Osteoblast (primary cell): Measurements from ENCODE around the gene MICAL3. TPM values are rescaled to one million over a fixed set of nuclear protein-coding genes. Genes with fewer than 3 reads are reported as not detected.
"Not testable (repeated sequence)": the region's sequence is repeated elsewhere in the genome, so short reads cannot be mapped to it uniquely, and the experiment has no call there.

Experiments
- DNase-seq: peaks from one replicate; pipeline ENCODE4 v3.0.0; 2011; ENCODE audit warnings: low spot score, mixed read lengths; ENCODE audit not compliant: insufficient read length; ENCODE audit errors: missing footprints
- H2AFZ ChIP-seq: 2 replicates; pipeline ENCODE4 v1.6.0; 2011; ENCODE audit warnings: mild to moderate bottlenecking, low read length
- H3K27ac ChIP-seq: 2 replicates; pipeline ENCODE4 v1.5.1; 2011; ENCODE audit warnings: mild to moderate bottlenecking, low read depth, low read length, moderate library complexity
- H3K27me3 ChIP-seq: 2 replicates; pipeline ENCODE4 v1.6.0; 2012; ENCODE audit warnings: mild to moderate bottlenecking, control low read depth, inconsistent platforms, low read length, moderate library complexity; ENCODE audit not compliant: insufficient read depth
- H3K36me3 ChIP-seq: 2 replicates; pipeline ENCODE4 v1.5.1; 2011; ENCODE audit warnings: mild to moderate bottlenecking, low read length, control low read depth, moderate library complexity; ENCODE audit not compliant: insufficient read depth
- H3K4me1 ChIP-seq: 2 replicates; pipeline ENCODE4 v1.5.1; 2011; ENCODE audit warnings: mild to moderate bottlenecking, low read length, control low read depth, moderate library complexity; ENCODE audit not compliant: insufficient read depth
- H3K4me2 ChIP-seq: 2 replicates; pipeline ENCODE4 v1.6.0; 2011; ENCODE audit warnings: mild to moderate bottlenecking, low read length; ENCODE audit not compliant: insufficient read depth
- H3K4me3 ChIP-seq: fragments of 200-600 bp; sonication (generic); 3 replicates; pipeline ENCODE4 v1.5.1; 2012; ENCODE audit warnings: mild to moderate bottlenecking, low read length, inconsistent platforms; ENCODE audit not compliant: insufficient read depth
- H3K79me2 ChIP-seq: 2 replicates; pipeline ENCODE4 v1.6.0; 2012; ENCODE audit warnings: mild to moderate bottlenecking, low read length, control low read depth, inconsistent platforms; ENCODE audit not compliant: insufficient read depth
- H3K9me3 ChIP-seq: 2 replicates; pipeline ENCODE4 v1.5.1; 2011; ENCODE audit warnings: low read depth, low read length, control low read depth
- H4K20me1 ChIP-seq: 2 replicates; pipeline ENCODE4 v1.6.0; 2012; ENCODE audit warnings: mild to moderate bottlenecking, low read length, control low read depth; ENCODE audit not compliant: insufficient read depth
- total RNA-seq: library from RNA; depleted of rRNA; stranded (reverse); fragments of >200 nt; gene quantifications from 2 replicates; pipeline ENCODE4 v1.2.3, GENCODE V29; 2012
- TF ChIP-seq, protein P1 (sequence below): IDR thresholded peaks from 2 replicates; pipeline ENCODE4 v1.5.1; 2011; ENCODE audit warnings: mild to moderate bottlenecking, low read depth, low read length, moderate library complexity; ENCODE audit errors: extremely low read depth

Gene MICAL3
- total RNA-seq, 1 donor: 35.1 TPM

DNA sequence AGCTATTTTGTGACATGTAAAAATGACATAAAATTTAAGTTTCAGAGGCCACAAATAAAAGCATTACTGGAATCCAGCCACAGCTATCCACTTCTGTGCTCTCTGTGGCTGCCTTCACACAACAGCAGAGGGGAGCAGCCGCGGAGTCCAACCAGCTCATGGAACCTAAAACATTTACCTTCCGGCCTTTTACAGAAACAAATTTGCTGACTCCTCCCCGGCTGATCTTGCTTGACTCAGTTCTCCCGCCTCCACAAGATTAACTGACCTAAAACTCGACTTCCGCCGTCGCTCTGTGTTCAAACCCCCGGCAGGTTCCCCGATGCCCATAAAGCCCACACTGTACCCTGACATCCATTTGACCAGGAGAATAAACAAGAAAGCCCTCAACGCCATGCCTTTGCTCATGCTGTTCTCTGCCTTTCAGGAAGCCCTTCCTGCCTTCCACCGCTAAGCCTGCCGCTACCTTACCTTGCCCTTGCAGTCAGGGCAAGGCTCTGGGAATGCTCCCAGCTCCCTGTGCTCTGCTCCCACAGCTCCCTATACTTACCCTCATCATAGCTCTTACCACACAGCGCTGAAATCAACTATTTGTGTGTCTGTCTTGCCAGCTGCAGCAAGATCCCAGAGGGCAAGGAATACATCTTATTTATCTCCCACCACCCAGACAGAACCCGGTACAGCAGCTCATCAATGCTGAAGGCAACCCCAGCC, 35.4 kb downstream of the MICAL3 start:
- TF ChIP-seq, protein P1, sequence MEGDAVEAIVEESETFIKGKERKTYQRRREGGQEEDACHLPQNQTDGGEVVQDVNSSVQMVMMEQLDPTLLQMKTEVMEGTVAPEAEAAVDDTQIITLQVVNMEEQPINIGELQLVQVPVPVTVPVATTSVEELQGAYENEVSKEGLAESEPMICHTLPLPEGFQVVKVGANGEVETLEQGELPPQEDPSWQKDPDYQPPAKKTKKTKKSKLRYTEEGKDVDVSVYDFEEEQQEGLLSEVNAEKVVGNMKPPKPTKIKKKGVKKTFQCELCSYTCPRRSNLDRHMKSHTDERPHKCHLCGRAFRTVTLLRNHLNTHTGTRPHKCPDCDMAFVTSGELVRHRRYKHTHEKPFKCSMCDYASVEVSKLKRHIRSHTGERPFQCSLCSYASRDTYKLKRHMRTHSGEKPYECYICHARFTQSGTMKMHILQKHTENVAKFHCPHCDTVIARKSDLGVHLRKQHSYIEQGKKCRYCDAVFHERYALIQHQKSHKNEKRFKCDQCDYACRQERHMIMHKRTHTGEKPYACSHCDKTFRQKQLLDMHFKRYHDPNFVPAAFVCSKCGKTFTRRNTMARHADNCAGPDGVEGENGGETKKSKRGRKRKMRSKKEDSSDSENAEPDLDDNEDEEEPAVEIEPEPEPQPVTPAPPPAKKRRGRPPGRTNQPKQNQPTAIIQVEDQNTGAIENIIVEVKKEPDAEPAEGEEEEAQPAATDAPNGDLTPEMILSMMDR: no peak
- Histone ChIP-seq H3K4me1 (peaks cover 45% of the 10 kb centered on the region), H3K27ac (peak overlapping the region; percentile 85), H2AFZ (peak overlapping the region; percentile 58), H3K27me3 (no peaks in the 10 kb centered on the region), H3K79me2 (peaks cover 84% of the 10 kb centered on the region), H3K36me3 (no peaks in the 10 kb centered on the region), H4K20me1 (peaks cover 27% of the 10 kb centered on the region), H3K4me2 (peak overlapping the region; percentile 72), H3K9me3 (no peaks in the 10 kb centered on the region), H3K4me3 (peak overlapping the region; percentile 24)
- peak; percentile 88 for DNase-seq

DNA sequence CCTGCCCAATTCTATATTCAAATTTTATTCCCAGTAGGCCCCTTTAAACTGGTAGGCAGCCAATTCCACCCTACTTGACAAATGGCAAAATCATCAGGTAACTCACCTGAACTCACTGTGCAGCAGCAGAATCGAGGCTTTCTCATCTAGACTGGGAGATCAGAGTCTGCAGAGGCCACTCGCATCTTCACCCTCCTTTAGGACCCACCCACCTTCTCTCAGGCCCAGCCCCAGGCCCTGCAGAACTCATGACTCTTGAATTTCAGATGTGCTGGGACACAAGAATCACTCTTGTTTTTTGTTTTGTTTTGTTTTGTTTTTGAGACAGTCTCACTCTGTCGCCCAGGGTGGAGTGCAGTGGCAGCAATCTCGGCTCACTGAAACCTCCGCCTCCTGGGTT, 38.8 kb downstream of the MICAL3 start:
- peak overlapping the region; percentile 85 for H3K27ac ChIP-seq
- no peak overlapping the region for H3K4me2 ChIP-seq
- no peak overlapping the region for H2AFZ ChIP-seq
- H4K20me1 ChIP-seq: peaks cover 27% of the 10 kb centered on the region
- H3K36me3 ChIP-seq: no peaks in the 10 kb centered on the region
- H3K4me1 ChIP-seq: peaks cover 43% of the 10 kb centered on the region
- peak; percentile 77 for DNase-seq
- no peak overlapping the region for H3K4me3 ChIP-seq
- TF ChIP-seq, protein P1: no peak
- peaks cover 82% of the 10 kb centered on the region for H3K79me2 ChIP-seq
- H3K9me3 ChIP-seq: no peaks in the 10 kb centered on the region
- H3K27me3 ChIP-seq: no peaks in the 10 kb centered on the region

DNA sequence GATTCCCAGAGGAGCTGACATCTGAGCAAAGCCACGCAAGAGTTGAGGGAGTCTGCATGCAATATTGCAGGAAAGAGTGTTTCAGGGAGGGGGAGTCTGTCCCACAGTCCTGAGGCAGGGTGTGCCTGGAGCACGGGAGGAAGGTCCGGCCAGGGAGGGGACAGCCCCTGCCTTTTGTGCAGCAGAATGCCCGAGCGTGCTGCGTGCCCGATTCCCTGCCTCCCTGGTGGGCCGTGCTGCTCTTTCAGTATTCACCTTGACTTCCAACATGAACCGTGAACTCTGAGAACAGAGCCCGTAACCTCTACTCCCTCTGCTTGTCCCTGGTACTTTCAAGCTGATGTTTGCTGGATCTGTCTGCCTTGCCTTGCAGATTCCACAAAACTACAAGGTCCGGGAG, 39.3 kb downstream of the MICAL3 start:
- not testable (repeated sequence) for H3K4me3 ChIP-seq, H2AFZ ChIP-seq, H3K9me3 ChIP-seq, H3K27me3 ChIP-seq, DNase-seq, H3K36me3 ChIP-seq, H3K4me2 ChIP-seq
- peaks cover 38% of the 10 kb centered on the region for H3K4me1 ChIP-seq
- peaks cover 82% of the 10 kb centered on the region for H3K79me2 ChIP-seq
- peaks cover 27% of the 10 kb centered on the region for H4K20me1 ChIP-seq
- peak overlapping the region; percentile 85 for H3K27ac ChIP-seq

DNA sequence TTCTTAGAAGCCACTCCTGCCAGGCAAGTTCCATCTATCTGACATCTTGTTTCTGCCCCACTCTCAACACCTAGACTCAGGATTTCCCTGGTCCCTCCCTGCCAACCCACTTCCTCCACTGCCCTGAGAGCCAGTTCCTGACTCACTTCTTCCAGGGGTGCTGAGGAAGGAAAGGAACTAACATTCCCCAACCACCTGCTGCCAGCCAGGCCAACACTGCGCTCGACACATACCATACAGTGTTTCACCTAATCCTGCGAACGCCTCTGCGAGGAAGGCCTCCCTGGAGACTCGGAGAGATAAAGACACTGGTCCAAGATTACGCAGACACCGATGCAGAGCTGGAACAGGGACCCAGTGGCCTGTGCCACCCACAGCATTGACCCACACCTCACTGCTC, 40.2 kb downstream of the MICAL3 start:
- Histone ChIP-seq H4K20me1 (peaks cover 18% of the 10 kb centered on the region), H3K4me2 (no peak overlapping the region), H3K4me3 (no peak overlapping the region), H3K27me3 (no peaks in the 10 kb centered on the region), H3K36me3 (no peaks in the 10 kb centered on the region), H2AFZ (no peak overlapping the region), H3K9me3 (no peaks in the 10 kb centered on the region), H3K27ac (no peak overlapping the region), H3K4me1 (peaks cover 28% of the 10 kb centered on the region), H3K79me2 (peaks cover 82% of the 10 kb centered on the region)
- TF ChIP-seq, protein P1: no peak
- DNase-seq: no peak
